K562 (cell line): ENCODE data around the gene MARCO. TPM values are rescaled to one million over a fixed set of nuclear protein-coding genes. Genes with fewer than 3 reads are reported as not detected.

Experiments
- ATAC-seq: fragments of 200-7000 bp; cut with Tn5 transposase; 3 replicates; pipeline ENCODE4 v1.9.1; 2020; ENCODE audit warnings: moderate library complexity
- BruUV-seq: library from RNA; stranded (reverse); fragments of 400-500 nt; replicated peaks from 2 replicates; lab custom pipeline; 2021; lab: Mats Ljungman, UMichigan
- CTCF ChIA-PET: fragments of 300-600 bp; formaldehyde crosslinking; extraction: SDS; loops from one replicate; lab custom pipeline; 2021; ENCODE audit warnings: low intra/inter-chr PET ratio; lab: Yijun Ruan, JAX
- POLR2A ChIA-PET: fragments of 300-600, 350-650 bp; sonication (Branson Sonifier 250); formaldehyde crosslinking; extraction: SDS; loops from one replicate; lab custom pipeline; 2021; ENCODE audit warnings: antibody characterized with exemption, inconsistent platforms; lab: Yijun Ruan, JAX
- DNase-seq, 4 experiments: peaks; one replicate each; pipeline versions ENCODE4 v3.0.0 to v3.0.0-alpha.2; 2011 to 2018; ENCODE audit warnings: low spot score in 3 of 4, mixed read lengths in 3 of 4; ENCODE audit errors: extremely low read depth in 1 of 4
- FAIRE-seq: peaks from 2 replicates; lab custom pipeline; 2011; peaks lifted over from hg19 to GRCh38; lab: Jason Lieb, UNC
- H2AFZ ChIP-seq: 2 replicates; pipeline ENCODE4 v1.6.0; 2011; ENCODE audit warnings: low read depth, low read length, control low read depth, inconsistent platforms
- H3K27ac ChIP-seq: fragments of 200-600 bp; 3 replicates; pipeline ENCODE4 v1.8.0; 2011; ENCODE audit warnings: low read depth, mild to moderate bottlenecking, control low read depth, inconsistent platforms, low read length, moderate library complexity, mixed read lengths; ENCODE audit errors: extremely low read depth
- H3K27me3 ChIP-seq, 2 experiments: fragments of 300-600 bp in 1 of 2; 2 replicates in 1 of 2; 3 replicates in 1 of 2; pipeline versions ENCODE4 v1.6.0 to v1.8.0; 2011; ENCODE audit warnings: inconsistent platforms in 2 of 2, low read length in 2 of 2, mild to moderate bottlenecking in 1 of 2, mixed read lengths in 1 of 2, moderate library complexity in 1 of 2; ENCODE audit not compliant: control insufficient read depth in 2 of 2, insufficient read depth in 2 of 2
- H3K36me3 ChIP-seq: fragments of 300-600 bp; 3 replicates; pipeline ENCODE4 v1.8.0; 2011; ENCODE audit warnings: mild to moderate bottlenecking, low read length, inconsistent platforms; ENCODE audit not compliant: control insufficient read depth, insufficient read depth
- H3K4me1 ChIP-seq, 2 experiments: fragments of 200-600 bp in 1 of 2; replicated peaks in 1 of 2; 2 replicates in 1 of 2; 3 replicates in 1 of 2; pipeline versions ENCODE4 v1.5.1 to v1.8.0; 2011; ENCODE audit warnings: inconsistent platforms in 2 of 2, low read length in 2 of 2, mild to moderate bottlenecking in 1 of 2, mixed read lengths in 1 of 2, moderate library complexity in 1 of 2; ENCODE audit not compliant: control insufficient read depth in 2 of 2, insufficient read depth in 2 of 2
- H3K4me2 ChIP-seq: 2 replicates; pipeline ENCODE4 v1.6.1; 2011; ENCODE audit warnings: low read length, control low read depth, inconsistent platforms, mixed read lengths; ENCODE audit not compliant: insufficient read depth
- H3K4me3 ChIP-seq: fragments of 200-600 bp; sonication (generic), shearing (Covaris generic); 2 replicates; pipeline ENCODE4 v1.5.1; 2016; ENCODE audit warnings: control low read depth, inconsistent platforms
- H3K79me2 ChIP-seq: fragments of 200-600 bp; 3 replicates; pipeline ENCODE4 v1.8.0; 2011; ENCODE audit warnings: low read length, inconsistent platforms; ENCODE audit not compliant: control insufficient read depth, insufficient read depth
- H3K9ac ChIP-seq, 2 experiments: 2 replicates each; pipeline versions ENCODE4 v1.6.0 to v1.6.1; 2011; ENCODE audit warnings: low read depth in 2 of 2, low read length in 2 of 2, control low read depth in 1 of 2, inconsistent platforms in 1 of 2, mild to moderate bottlenecking in 1 of 2, mixed read lengths in 1 of 2; ENCODE audit not compliant: insufficient read depth in 1 of 2
- H3K9me1 ChIP-seq: one replicate; pipeline ENCODE4 v1.6.0; 2011; ENCODE audit warnings: inconsistent platforms, mild to moderate bottlenecking, low read length, moderate library complexity; ENCODE audit not compliant: control insufficient read depth, insufficient read depth
- H3K9me3 ChIP-seq: replicated peaks from 2 replicates; pipeline ENCODE4 v1.5.1; 2011; ENCODE audit warnings: low read depth, low read length, inconsistent platforms; ENCODE audit not compliant: control insufficient read depth, insufficient read depth
- H4K20me1 ChIP-seq: replicated peaks from 2 replicates; pipeline ENCODE4 v1.6.1; 2011; ENCODE audit warnings: low read length, inconsistent platforms, mixed read lengths; ENCODE audit not compliant: control insufficient read depth, insufficient read depth
- NR2C2 ChIP-seq, 2 experiments: fragments of 200-800 bp in 1 of 2; sonication (Bioruptor generic) in 1 of 2; sonication (generic) in 1 of 2; formaldehyde crosslinking in 1 of 2; IDR thresholded peaks; 2 replicates each; pipeline versions ENCODE4 v1.6.1 to v1.8.0; 2016 to 2022; ENCODE audit warnings: mild to moderate bottlenecking in 1 of 2, missing compliant biosample characterization in 1 of 2, missing genetic modification characterization in 1 of 2, missing genetic modification reagents in 1 of 2
- SRSF1 ChIP-seq: fragments of 200-400 bp; formaldehyde crosslinking; IDR thresholded peaks from 2 replicates; pipeline ENCODE4 v1.6.1; 2017; ENCODE audit warnings: mild to moderate bottlenecking, low read depth, low read length, moderate library complexity
- ZNF79 ChIP-seq: fragments of 250-450 bp; sonication (Bioruptor Pico); IDR thresholded peaks from 2 replicates; pipeline ENCODE4 v1.4.0; 2020; ENCODE audit warnings: low read depth, mild to moderate bottlenecking, moderate library complexity
- WGBS: fragments of 100-300 bp; shearing (Covaris generic); methylation state at CpG from one replicate; pipeline ENCODE4 v1.1.6; 2016; ENCODE audit warnings: low coverage, mixed read lengths; ENCODE audit not compliant: insufficient coverage; ENCODE audit errors: missing lambda C conversion rate; 5-methylcytosine and 5-hydroxymethylcytosine counted together
- in situ Hi-C: fragments of 300-500 bp; cut with MboI; formaldehyde crosslinking; loops from 4 replicates; pipeline ENCODE4 v1.15.0; 2018; ENCODE audit warnings: inconsistent platforms, mixed read lengths
- intact Hi-C: fragments of 100-400 bp; cut with micrococcal nuclease; formaldehyde crosslinking; loops from 2 replicates; pipeline ENCODE4 v1.14.2; 2022
- polyA plus RNA-seq, 8 experiments: library from polyadenylated mRNA; depleted of rRNA in 4 of 8; stranded (reverse) in 5 of 8; unstranded in 3 of 8; fragments of >200 nt; fragmentation: Nextera tagmentation in 2 of 8; fragmentation: Illumina TruSeq in 1 of 8; extraction: Ambion mirVana in 2 of 8; extraction: Trizol in 1 of 8; gene quantifications; 2 replicates each; pipeline versions ENCODE4 v1.2.1 to v1.2.3, GENCODE V29; 2011 to 2014; ENCODE audit warnings: inconsistent platforms in 1 of 8, missing spikeins in 1 of 8
- total RNA-seq, 7 experiments: library from RNA; depleted of rRNA in 6 of 7; stranded (reverse); fragments of >200 nt in 6 of 7; fragmentation: Illumina TruSeq in 2 of 7; extraction: Trizol in 2 of 7; gene quantifications; 2 replicates each; pipeline versions ENCODE4 v1.2.1 to v1.2.3, GENCODE V29; 2011 to 2021; ENCODE audit warnings: low replicate concordance in 1 of 7
- TF ChIP-seq, protein P1 (sequence below): sonication (generic); formaldehyde crosslinking; IDR thresholded peaks from 2 replicates; pipeline ENCODE4 v1.8.0; 2022; ENCODE audit warnings: missing genetic modification reagents, mild to moderate bottlenecking, borderline replicate concordance
- TF ChIP-seq, protein P2 (sequence below): fragments of 250-450 bp; sonication (Bioruptor Pico); IDR thresholded peaks from 2 replicates; pipeline ENCODE4 v1.4.0; 2020; ENCODE audit warnings: mild to moderate bottlenecking, moderate library complexity, borderline replicate concordance

The MARCO gene
- total and polyA plus RNA-seq, 9 of the 15 experiments (the other 6 are each of a cell fraction or from before 2014, with no cell fraction given) = 0.31 TPM; not detected in 8

DNA sequence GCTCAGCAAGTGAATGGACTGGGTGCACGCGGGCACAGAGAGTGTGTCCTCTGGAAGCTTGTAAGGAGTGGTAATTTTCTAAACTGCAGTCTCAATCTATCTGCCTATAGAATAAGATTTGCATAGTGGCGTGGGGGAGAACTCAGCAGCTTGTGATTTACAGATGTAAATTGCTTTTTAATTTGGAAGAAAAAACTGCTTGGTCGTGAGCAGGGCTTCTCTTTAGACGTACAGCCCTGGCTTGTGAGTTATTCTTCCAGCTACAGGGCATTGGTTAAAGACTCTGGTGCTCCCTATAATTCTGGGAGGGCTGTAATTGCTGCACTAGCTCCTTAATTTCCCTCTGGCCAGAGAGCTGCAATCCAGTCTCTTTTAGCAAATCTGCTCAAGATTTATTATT, 84.9 kb downstream of the MARCO start:
- no peak for ATAC-seq
- Histone ChIP-seq H2AFZ (no peak overlapping the region), H3K79me2 (no peaks in the 10 kb centered on the region), H3K4me3 (no peak overlapping the region), H3K9me1 (no peaks in the 10 kb centered on the region), H3K9ac (no peak overlapping the region), H3K27me3 (peaks cover 0 to 28% of the 10 kb centered on the region in 2 experiments; a peak in 3 of 5 replicates), H3K27ac (no peak overlapping the region), H3K4me2 (no peak overlapping the region), H3K36me3 (no peaks in the 10 kb centered on the region), H3K4me1 (no peaks in the 10 kb centered on the region), H4K20me1 (no peaks in the 10 kb centered on the region), H3K9me3 (no peaks in the 10 kb centered on the region)
- no peak for TF ChIP-seq NR2C2 (CRISPR knock-in tag; IDR thresholded peaks at IDR 0.05)
- TF ChIP-seq NR2C2 (tag; IDR thresholded peaks at IDR 0.05) = no peak
- TF ChIP-seq, protein P1, sequence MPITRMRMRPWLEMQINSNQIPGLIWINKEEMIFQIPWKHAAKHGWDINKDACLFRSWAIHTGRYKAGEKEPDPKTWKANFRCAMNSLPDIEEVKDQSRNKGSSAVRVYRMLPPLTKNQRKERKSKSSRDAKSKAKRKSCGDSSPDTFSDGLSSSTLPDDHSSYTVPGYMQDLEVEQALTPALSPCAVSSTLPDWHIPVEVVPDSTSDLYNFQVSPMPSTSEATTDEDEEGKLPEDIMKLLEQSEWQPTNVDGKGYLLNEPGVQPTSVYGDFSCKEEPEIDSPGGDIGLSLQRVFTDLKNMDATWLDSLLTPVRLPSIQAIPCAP (CRISPR knock-in tag) = no peak
- TF ChIP-seq, protein P2, sequence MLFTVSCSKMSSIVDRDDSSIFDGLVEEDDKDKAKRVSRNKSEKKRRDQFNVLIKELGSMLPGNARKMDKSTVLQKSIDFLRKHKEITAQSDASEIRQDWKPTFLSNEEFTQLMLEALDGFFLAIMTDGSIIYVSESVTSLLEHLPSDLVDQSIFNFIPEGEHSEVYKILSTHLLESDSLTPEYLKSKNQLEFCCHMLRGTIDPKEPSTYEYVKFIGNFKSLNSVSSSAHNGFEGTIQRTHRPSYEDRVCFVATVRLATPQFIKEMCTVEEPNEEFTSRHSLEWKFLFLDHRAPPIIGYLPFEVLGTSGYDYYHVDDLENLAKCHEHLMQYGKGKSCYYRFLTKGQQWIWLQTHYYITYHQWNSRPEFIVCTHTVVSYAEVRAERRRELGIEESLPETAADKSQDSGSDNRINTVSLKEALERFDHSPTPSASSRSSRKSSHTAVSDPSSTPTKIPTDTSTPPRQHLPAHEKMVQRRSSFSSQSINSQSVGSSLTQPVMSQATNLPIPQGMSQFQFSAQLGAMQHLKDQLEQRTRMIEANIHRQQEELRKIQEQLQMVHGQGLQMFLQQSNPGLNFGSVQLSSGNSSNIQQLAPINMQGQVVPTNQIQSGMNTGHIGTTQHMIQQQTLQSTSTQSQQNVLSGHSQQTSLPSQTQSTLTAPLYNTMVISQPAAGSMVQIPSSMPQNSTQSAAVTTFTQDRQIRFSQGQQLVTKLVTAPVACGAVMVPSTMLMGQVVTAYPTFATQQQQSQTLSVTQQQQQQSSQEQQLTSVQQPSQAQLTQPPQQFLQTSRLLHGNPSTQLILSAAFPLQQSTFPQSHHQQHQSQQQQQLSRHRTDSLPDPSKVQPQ = no peak
- TF ChIP-seq ZNF79 = no peak
- TF ChIP-seq SRSF1 = no peak
- FAIRE-seq = no peak
- DNase-seq = no peak
- in situ Hi-C loops (no loop called here), intact Hi-C loops (loop anchor here (5.0 to 10.0 kb wide), 2 partner anchors 265 to 448 kb away; no protein-coding TSS in a partner anchor)
- no TSS peak for BruUV-seq
- POLR2A ChIA-PET = interaction anchor here (0.5 to 0.6 kb wide), 2 partner anchors 120 to 451 kb away, joined by 3 read pairs; no protein-coding TSS in a partner anchor
- CTCF ChIA-PET = no interaction called here
- 0% methylated on average over 5 of the region's 5 CpGs for WGBS
